T-cell (primary cell): ENCODE data around the gene SDE2. TPM values are rescaled to one million over a fixed set of nuclear protein-coding genes. Genes with fewer than 3 reads are reported as not detected.

Source experiments
- ATAC-seq, 4 experiments: fragments of 200-7000 bp in 3 of 4; fragments of 150-1000 bp in 1 of 4; cut with Tn5 transposase; replicated peaks in 1 of 4; 1 replicate in 3 of 4; 2 replicates in 1 of 4; pipeline ENCODE4 v1.10.0; 2021; ENCODE audit warnings: moderate library complexity in 3 of 4, mild to moderate bottlenecking in 2 of 4, moderate number of reproducible peaks in 1 of 4
- CTCF ChIA-PET, 2 donors: fragments of 300-600 bp; sonication (Branson Sonifier 250); formaldehyde crosslinking; loops; one replicate each; lab custom pipeline; 2022; ENCODE audit warnings: antibody characterized with exemption in 2 of 2; lab: Charles Lee
- POLR2A ChIA-PET, 2 donors: fragments of 300-600 bp; sonication (Branson Sonifier 250); formaldehyde crosslinking; loops; one replicate each; lab custom pipeline; 2022; ENCODE audit warnings: antibody characterized with exemption in 2 of 2; lab: Charles Lee
- DNase-seq, 35 experiments: peaks; one replicate each; pipeline versions ENCODE4 v3.0.0 to v3.0.0-alpha.2; 2013 to 2023
- H3K27ac ChIP-seq: one replicate; pipeline ENCODE4 v1.5.1; 2013; ENCODE audit warnings: low read length
- H3K27me3 ChIP-seq, 2 experiments: replicated peaks in 1 of 2; 1 replicate in 1 of 2; 2 replicates in 1 of 2; pipeline versions ENCODE4 v1.6.1 to v1.7.0; 2013; ENCODE audit warnings: low read length in 1 of 2, mixed read lengths in 1 of 2; ENCODE audit not compliant: control insufficient read depth in 2 of 2, insufficient read depth in 2 of 2; ENCODE audit errors: extremely low read depth in 1 of 2
- H3K36me3 ChIP-seq, 2 donors: 1 replicate in 1 of 2; 2 replicates in 1 of 2; pipeline versions ENCODE4 v1.6.1 to v1.7.0; 2013; ENCODE audit warnings: low read length in 1 of 2; ENCODE audit not compliant: control insufficient read depth in 2 of 2, insufficient read depth in 1 of 2; ENCODE audit errors: extremely low read depth in 1 of 2
- H3K4me1 ChIP-seq, 2 experiments: 1 replicate in 1 of 2; 2 replicates in 1 of 2; pipeline versions ENCODE4 v1.6.1 to v1.7.0; 2013; ENCODE audit warnings: low read length in 2 of 2, mixed read lengths in 1 of 2; ENCODE audit not compliant: insufficient read depth in 2 of 2, control insufficient read depth in 1 of 2; ENCODE audit errors: extremely low read depth in 1 of 2
- H3K4me3 ChIP-seq, 2 donors: 1 replicate in 1 of 2; 2 replicates in 1 of 2; pipeline versions ENCODE4 v1.5.1 to v1.7.0; 2013; ENCODE audit warnings: mild to moderate bottlenecking in 2 of 2, low read length in 1 of 2, moderate library complexity in 1 of 2; ENCODE audit not compliant: control insufficient read depth in 1 of 2; ENCODE audit errors: extremely low read depth in 1 of 2
- H3K9me3 ChIP-seq: 2 replicates; pipeline ENCODE4 v1.7.0; 2013
- H3K27ac Mint-ChIP-seq, 2 donors: one replicate each; pipeline ENCODE4 v1.8.0; 2020 to 2021; ENCODE audit warnings: mild to moderate bottlenecking in 2 of 2, mixed read lengths in 2 of 2
- H3K27me3 Mint-ChIP-seq, 2 donors: one replicate each; pipeline ENCODE4 v1.8.0; 2021 to 2022; ENCODE audit warnings: mixed read lengths in 2 of 2
- H3K36me3 Mint-ChIP-seq: one replicate; pipeline ENCODE4 v1.8.0; 2021; ENCODE audit warnings: mixed read lengths
- H3K4me1 Mint-ChIP-seq, 3 donors: one replicate each; pipeline ENCODE4 v1.8.0; 2020 to 2022; ENCODE audit warnings: mixed read lengths in 3 of 3, mild to moderate bottlenecking in 1 of 3
- H3K4me3 Mint-ChIP-seq, 3 donors: one replicate each; pipeline ENCODE4 v1.8.0; 2020 to 2022; ENCODE audit warnings: mild to moderate bottlenecking in 3 of 3, mixed read lengths in 3 of 3, moderate library complexity in 3 of 3
- H3K9me3 Mint-ChIP-seq, 3 donors: one replicate each; pipeline ENCODE4 v1.8.0; 2020 to 2022; ENCODE audit warnings: mixed read lengths in 3 of 3
- WGBS: methylation state at CpG from one replicate; pipeline ENCODE4 v1.1.5; 2013; ENCODE audit warnings: missing lambda C conversion rate; ENCODE audit not compliant: insufficient coverage; 5-methylcytosine and 5-hydroxymethylcytosine counted together
- total RNA-seq, 35 experiments: library from RNA in 6 of 35; stranded (reverse) in 6 of 35; fragments of 120-200 nt in 1 of 35; gene quantifications; one replicate each; pipeline versions ENCODE4 v1.2.1 to v1.2.4 and lab custom pipeline; 2013 to 2026

SDE2 gene
- total RNA-seq, 5 donors from 2014 or later (not counting 1 experiment from before 2014, with no cell fraction given), result 19.6 to 36.1 (median 21.8) TPM

DNA sequence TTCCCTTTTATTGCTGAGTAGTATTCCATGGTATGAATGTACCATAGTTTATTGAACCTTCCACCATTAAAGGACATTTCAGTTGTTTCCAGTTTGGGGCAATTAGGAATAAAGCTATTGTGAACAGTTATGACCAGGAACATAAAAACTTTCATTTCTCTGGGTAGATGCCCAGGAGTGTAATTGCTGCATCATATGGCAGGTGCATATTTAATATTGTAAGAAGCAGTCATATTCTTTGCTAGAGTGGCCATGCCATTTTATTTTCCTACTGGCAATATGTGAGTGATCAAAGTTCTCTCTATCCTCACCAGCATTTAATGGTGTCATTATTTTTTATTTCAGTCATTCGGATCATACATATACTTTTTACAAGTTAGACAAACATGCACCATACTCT, 39.5 kb upstream of the SDE2 start:
- DNase-seq (no peak), ATAC-seq (no peak)
- Histone ChIP-seq H3K4me3 (no peak overlapping the region), H3K27ac (no peak overlapping the region), H3K4me1 (no peaks in the 10 kb centered on the region), H3K27me3 (no peaks in the 10 kb centered on the region), H3K36me3 (no peaks in the 10 kb centered on the region), H3K9me3 (no peaks in the 10 kb centered on the region)
- no peaks in the 10 kb centered on the region for H3K9me3 Mint-ChIP-seq
- ChIA-PET CTCF (interaction anchor here in 1 of 2 donors (0.7 kb wide), 1 partner anchor 39 kb away, joined by 4 read pairs; the partner anchor contains the start of gene SDE2), POLR2A (interaction anchor here in 1 of 2 donors (0.6 kb wide), 1 partner anchor 54 kb away, joined by 3 read pairs; no protein-coding TSS in a partner anchor)
- peaks cover 0 to 4% of the 10 kb centered on the region in 2 donors for H3K27me3 Mint-ChIP-seq
- H3K4me3 Mint-ChIP-seq, result no peak overlapping the region
- no peaks in the 10 kb centered on the region for H3K4me1 Mint-ChIP-seq
- no CpG with 5 or more reads among the region's 1 CpG for WGBS
- peaks cover 3% of the 10 kb centered on the region for H3K36me3 Mint-ChIP-seq
- H3K27ac Mint-ChIP-seq, result no peak overlapping the region

DNA sequence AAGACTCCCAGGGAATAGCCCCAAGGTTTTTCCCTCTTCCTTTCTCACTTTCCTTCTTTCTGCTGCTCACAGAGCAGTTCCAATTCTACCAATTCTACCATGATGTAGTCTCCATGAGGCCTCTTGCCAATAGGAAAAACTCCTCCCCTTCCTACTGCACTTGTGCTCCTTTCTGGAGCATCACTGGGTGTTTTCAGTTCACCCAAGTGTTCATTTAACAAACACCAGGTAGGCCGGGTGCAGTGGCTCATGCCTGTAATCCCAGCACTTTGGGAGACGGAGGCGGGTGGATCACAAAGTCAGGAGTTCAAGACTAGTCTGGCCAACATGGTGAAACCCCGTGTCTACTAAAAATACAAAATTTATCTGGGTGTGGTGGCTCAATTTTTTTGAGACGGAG, 36.8 kb upstream of the SDE2 start:
- Mint-ChIP-seq H3K27ac (no peak overlapping the region), H3K4me1 (no peaks in the 10 kb centered on the region), H3K36me3 (no peaks in the 10 kb centered on the region), H3K4me3 (no peak overlapping the region), H3K27me3 (peaks cover 0 to 3% of the 10 kb centered on the region in 2 donors), H3K9me3 (no peaks in the 10 kb centered on the region)
- no peaks in the 10 kb centered on the region for H3K27me3 ChIP-seq
- H3K4me3 ChIP-seq, result no peak overlapping the region
- H3K36me3 ChIP-seq, result no peaks in the 10 kb centered on the region
- ATAC-seq, result no peak
- H3K9me3 ChIP-seq, result no peaks in the 10 kb centered on the region
- H3K27ac ChIP-seq, result no peak overlapping the region
- no peaks in the 10 kb centered on the region for H3K4me1 ChIP-seq
- WGBS, result 100% methylated on average over 4 of the region's 5 CpGs
- no peak for DNase-seq
- CTCF ChIA-PET, result interaction anchor here in 1 of 2 donors (0.7 kb wide), 1 partner anchor 44 kb away, joined by 4 read pairs; no protein-coding TSS in a partner anchor
- POLR2A ChIA-PET, result interaction anchor here in 1 of 2 donors (0.7 kb wide), 1 partner anchor 33 kb away, joined by 8 read pairs; no protein-coding TSS in a partner anchor

DNA sequence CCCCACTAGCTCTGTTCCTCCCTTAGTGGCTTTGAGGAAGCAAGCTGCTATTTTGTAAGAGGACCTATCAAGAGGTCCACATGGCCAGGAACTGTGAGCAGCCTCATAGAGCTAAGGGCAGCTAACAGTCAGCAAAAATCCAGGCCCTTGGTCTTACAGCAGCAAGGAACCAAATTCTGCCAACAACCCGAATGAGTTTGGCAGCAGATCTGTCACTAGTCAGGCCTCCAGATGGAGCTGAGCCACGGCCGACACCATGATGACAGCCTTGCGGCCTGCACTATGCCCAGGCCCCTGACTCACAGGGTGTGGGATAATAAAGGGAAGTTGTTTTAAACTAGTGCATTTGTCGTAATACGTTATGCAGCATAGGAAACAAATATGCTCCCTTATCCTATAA, 35.3 kb upstream of the SDE2 start:
- H3K4me1 Mint-ChIP-seq, result no peaks in the 10 kb centered on the region
- ATAC-seq (no peak), DNase-seq (peak in 20 of 35 experiments; percentile 3 to 58 (median 12))
- no peaks in the 10 kb centered on the region for H3K36me3 ChIP-seq
- no peaks in the 10 kb centered on the region for H3K27me3 ChIP-seq
- H3K4me1 ChIP-seq, result no peaks in the 10 kb centered on the region
- H3K27ac ChIP-seq, result no peak overlapping the region
- H3K36me3 Mint-ChIP-seq, result no peaks in the 10 kb centered on the region
- ChIA-PET POLR2A (no interaction called here), CTCF (interaction anchor here in 1 of 2 donors (1.2 kb wide), 1 partner anchor 30 kb away, joined by 3 read pairs; no protein-coding TSS in a partner anchor)
- no peak overlapping the region for H3K27ac Mint-ChIP-seq
- H3K27me3 Mint-ChIP-seq, result no peaks in the 10 kb centered on the region
- no peak overlapping the region for H3K4me3 Mint-ChIP-seq
- H3K9me3 Mint-ChIP-seq, result no peaks in the 10 kb centered on the region
- H3K4me3 ChIP-seq, result no peak overlapping the region
- H3K9me3 ChIP-seq, result no peaks in the 10 kb centered on the region
- 100% methylated on average over 1 of the region's 6 CpGs for whole genome bisulfite sequencing

DNA sequence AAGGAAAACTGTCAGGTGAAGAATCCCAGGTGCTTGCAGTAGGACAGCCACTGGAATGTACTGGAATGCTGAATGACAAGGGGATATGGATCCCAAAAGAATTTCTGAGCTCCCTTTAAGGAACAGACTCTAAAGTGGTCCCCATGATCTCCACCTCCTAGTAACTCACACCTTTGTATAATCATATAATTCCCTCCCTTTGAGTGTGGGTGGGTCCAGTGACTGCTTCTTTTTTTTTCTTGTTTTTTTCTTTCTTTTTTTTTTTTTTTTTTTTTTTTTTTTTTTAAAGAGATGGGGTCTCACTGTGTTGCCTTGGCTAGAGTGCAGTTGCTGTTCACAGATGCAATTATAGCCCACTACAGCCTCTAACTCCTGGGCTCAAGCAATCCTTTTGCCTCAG, 34.8 kb upstream of the SDE2 start:
- Histone ChIP-seq H3K36me3 (no peaks in the 10 kb centered on the region), H3K4me3 (no peak overlapping the region), H3K27me3 (no peaks in the 10 kb centered on the region), H3K9me3 (no peaks in the 10 kb centered on the region), H3K4me1 (no peaks in the 10 kb centered on the region), H3K27ac (no peak overlapping the region)
- Mint-ChIP-seq H3K36me3 (no peaks in the 10 kb centered on the region), H3K27ac (no peak overlapping the region), H3K4me3 (no peak overlapping the region), H3K4me1 (peaks cover 0 to 2% (median 0%) of the 10 kb centered on the region in 3 donors), H3K9me3 (no peaks in the 10 kb centered on the region), H3K27me3 (no peaks in the 10 kb centered on the region)
- DNase-seq, result no peak
- ChIA-PET POLR2A (no interaction called here), CTCF (interaction anchor here (0.7 to 1.2 kb wide), 2 partner anchors 28 to 31 kb away, joined by 3 to 4 read pairs; no protein-coding TSS in a partner anchor)
- ATAC-seq, result no peak

DNA sequence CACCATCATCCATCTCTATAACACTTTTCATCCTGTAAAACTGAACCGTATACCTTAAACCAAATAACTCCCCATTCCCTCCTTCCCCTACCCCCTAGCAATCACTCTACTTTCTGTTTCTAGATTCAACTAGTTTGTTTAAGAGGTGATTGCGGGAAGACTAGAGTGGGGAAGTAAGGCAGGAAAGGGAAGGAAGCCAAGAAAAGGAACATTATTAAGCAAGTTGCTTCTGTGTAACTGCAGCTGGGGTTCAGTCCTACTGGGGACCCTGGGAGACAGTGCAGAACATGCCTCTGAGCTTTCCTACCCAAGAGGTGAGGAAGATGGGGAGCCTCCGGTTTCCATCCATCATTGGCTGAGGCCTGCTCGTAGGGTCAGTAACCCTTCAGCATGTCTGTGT, 34.4 kb upstream of the SDE2 start:
- Histone ChIP-seq H3K4me1 (no peaks in the 10 kb centered on the region), H3K4me3 (no peak overlapping the region), H3K36me3 (no peaks in the 10 kb centered on the region), H3K9me3 (no peaks in the 10 kb centered on the region), H3K27ac (no peak overlapping the region), H3K27me3 (no peaks in the 10 kb centered on the region)
- CTCF ChIA-PET, result interaction anchor here in 1 of 2 donors (0.7 kb wide), 1 partner anchor 27 kb away, joined by 4 read pairs; no protein-coding TSS in a partner anchor
- Mint-ChIP-seq H3K4me1 (peaks cover 0 to 2% (median 0%) of the 10 kb centered on the region in 3 donors), H3K27ac (no peak overlapping the region), H3K36me3 (no peaks in the 10 kb centered on the region), H3K27me3 (no peaks in the 10 kb centered on the region), H3K9me3 (no peaks in the 10 kb centered on the region), H3K4me3 (no peak overlapping the region)
- DNase-seq (no peak), ATAC-seq (no peak)
- POLR2A ChIA-PET, result no interaction called here
- no CpG with 5 or more reads among the region's 4 CpGs for WGBS

DNA sequence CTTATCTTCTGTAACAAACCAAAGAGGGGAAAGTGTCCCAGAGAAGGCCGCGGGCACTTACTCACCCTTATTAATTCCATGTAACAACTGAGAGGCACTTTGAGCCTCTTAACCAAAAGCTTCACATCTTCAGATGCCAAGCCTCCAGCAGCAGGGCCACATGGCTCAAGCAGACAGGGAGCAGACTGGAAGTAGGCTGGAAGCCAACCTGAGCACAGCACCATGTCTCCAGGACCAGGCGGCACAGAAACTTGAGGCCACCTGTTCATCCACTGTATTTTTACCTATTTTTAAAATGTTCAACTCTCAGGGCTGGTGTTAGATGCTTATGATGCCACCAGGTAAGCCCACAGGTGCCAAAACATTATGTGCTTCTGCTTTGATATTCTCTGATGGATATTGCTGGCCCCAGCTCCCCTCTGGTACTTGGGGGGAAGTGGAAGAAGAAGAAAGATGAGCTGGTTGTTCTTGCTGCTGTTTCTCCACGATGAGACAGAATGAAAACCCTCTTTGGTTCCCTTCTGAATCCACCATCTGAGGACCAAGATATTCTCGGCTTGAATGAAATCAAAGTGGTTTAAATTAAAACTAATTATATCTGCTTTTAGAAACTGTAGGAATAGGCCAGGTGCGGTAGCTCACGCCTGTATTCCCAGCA, 30.6 kb upstream of the SDE2 start:
- Histone ChIP-seq H3K4me1 (no peaks in the 10 kb centered on the region), H3K27me3 (no peaks in the 10 kb centered on the region), H3K9me3 (no peaks in the 10 kb centered on the region), H3K27ac (no peak overlapping the region), H3K36me3 (no peaks in the 10 kb centered on the region), H3K4me3 (no peak overlapping the region)
- 100% methylated on average over 3 of the region's 7 CpGs for WGBS
- ATAC-seq (no peak), DNase-seq (no peak)
- ChIA-PET CTCF (no interaction called here), POLR2A (interaction anchor here in 1 of 2 donors (0.7 kb wide), 2 partner anchors 19 to 32 kb away, joined by 3 to 4 read pairs; no protein-coding TSS in a partner anchor)
- H3K4me3 Mint-ChIP-seq, result no peak overlapping the region
- peaks cover 0 to 9% (median 3%) of the 10 kb centered on the region in 3 donors for H3K4me1 Mint-ChIP-seq
- no peaks in the 10 kb centered on the region for H3K9me3 Mint-ChIP-seq
- no peaks in the 10 kb centered on the region for H3K36me3 Mint-ChIP-seq
- no peak overlapping the region for H3K27ac Mint-ChIP-seq
- H3K27me3 Mint-ChIP-seq, result no peaks in the 10 kb centered on the region
